T-cell (primary cell): Measurements from ENCODE around the gene C1GALT1C1L. TPM values are rescaled to one million over a fixed set of nuclear protein-coding genes. Genes with fewer than 3 reads are reported as not detected.

Experiments used
- ATAC-seq, 4 experiments: fragments of 200-7000 bp in 3 of 4; fragments of 150-1000 bp in 1 of 4; cut with Tn5 transposase; replicated peaks in 1 of 4; 1 replicate in 3 of 4; 2 replicates in 1 of 4; pipeline ENCODE4 v1.10.0; 2021; ENCODE audit warnings: moderate library complexity in 3 of 4, mild to moderate bottlenecking in 2 of 4, moderate number of reproducible peaks in 1 of 4
- CTCF ChIA-PET, 2 donors: fragments of 300-600 bp; sonication (Branson Sonifier 250); formaldehyde crosslinking; loops; one replicate each; lab custom pipeline; 2022; ENCODE audit warnings: antibody characterized with exemption in 2 of 2; lab: Charles Lee
- POLR2A ChIA-PET, 2 donors: fragments of 300-600 bp; sonication (Branson Sonifier 250); formaldehyde crosslinking; loops; one replicate each; lab custom pipeline; 2022; ENCODE audit warnings: antibody characterized with exemption in 2 of 2; lab: Charles Lee
- DNase-seq, 35 experiments: peaks; one replicate each; pipeline versions ENCODE4 v3.0.0 to v3.0.0-alpha.2; 2013 to 2023
- H3K27ac ChIP-seq: one replicate; pipeline ENCODE4 v1.5.1; 2013; ENCODE audit warnings: low read length
- H3K27me3 ChIP-seq, 2 experiments: replicated peaks in 1 of 2; 1 replicate in 1 of 2; 2 replicates in 1 of 2; pipeline versions ENCODE4 v1.6.1 to v1.7.0; 2013; ENCODE audit warnings: low read length in 1 of 2, mixed read lengths in 1 of 2; ENCODE audit not compliant: control insufficient read depth in 2 of 2, insufficient read depth in 2 of 2; ENCODE audit errors: extremely low read depth in 1 of 2
- H3K36me3 ChIP-seq, 2 donors: 1 replicate in 1 of 2; 2 replicates in 1 of 2; pipeline versions ENCODE4 v1.6.1 to v1.7.0; 2013; ENCODE audit warnings: low read length in 1 of 2; ENCODE audit not compliant: control insufficient read depth in 2 of 2, insufficient read depth in 1 of 2; ENCODE audit errors: extremely low read depth in 1 of 2
- H3K4me1 ChIP-seq, 2 experiments: 1 replicate in 1 of 2; 2 replicates in 1 of 2; pipeline versions ENCODE4 v1.6.1 to v1.7.0; 2013; ENCODE audit warnings: low read length in 2 of 2, mixed read lengths in 1 of 2; ENCODE audit not compliant: insufficient read depth in 2 of 2, control insufficient read depth in 1 of 2; ENCODE audit errors: extremely low read depth in 1 of 2
- H3K4me3 ChIP-seq, 2 donors: 1 replicate in 1 of 2; 2 replicates in 1 of 2; pipeline versions ENCODE4 v1.5.1 to v1.7.0; 2013; ENCODE audit warnings: mild to moderate bottlenecking in 2 of 2, low read length in 1 of 2, moderate library complexity in 1 of 2; ENCODE audit not compliant: control insufficient read depth in 1 of 2; ENCODE audit errors: extremely low read depth in 1 of 2
- H3K9me3 ChIP-seq: 2 replicates; pipeline ENCODE4 v1.7.0; 2013
- H3K27ac Mint-ChIP-seq, 2 donors: one replicate each; pipeline ENCODE4 v1.8.0; 2020 to 2021; ENCODE audit warnings: mild to moderate bottlenecking in 2 of 2, mixed read lengths in 2 of 2
- H3K27me3 Mint-ChIP-seq, 2 donors: one replicate each; pipeline ENCODE4 v1.8.0; 2021 to 2022; ENCODE audit warnings: mixed read lengths in 2 of 2
- H3K36me3 Mint-ChIP-seq: one replicate; pipeline ENCODE4 v1.8.0; 2021; ENCODE audit warnings: mixed read lengths
- H3K4me1 Mint-ChIP-seq, 3 donors: one replicate each; pipeline ENCODE4 v1.8.0; 2020 to 2022; ENCODE audit warnings: mixed read lengths in 3 of 3, mild to moderate bottlenecking in 1 of 3
- H3K4me3 Mint-ChIP-seq, 3 donors: one replicate each; pipeline ENCODE4 v1.8.0; 2020 to 2022; ENCODE audit warnings: mild to moderate bottlenecking in 3 of 3, mixed read lengths in 3 of 3, moderate library complexity in 3 of 3
- H3K9me3 Mint-ChIP-seq, 3 donors: one replicate each; pipeline ENCODE4 v1.8.0; 2020 to 2022; ENCODE audit warnings: mixed read lengths in 3 of 3
- WGBS: methylation state at CpG from one replicate; pipeline ENCODE4 v1.1.5; 2013; ENCODE audit warnings: missing lambda C conversion rate; ENCODE audit not compliant: insufficient coverage; 5-methylcytosine and 5-hydroxymethylcytosine counted together
- total RNA-seq, 35 experiments: library from RNA in 6 of 35; stranded (reverse) in 6 of 35; fragments of 120-200 nt in 1 of 35; gene quantifications; one replicate each; pipeline versions ENCODE4 v1.2.1 to v1.2.4 and lab custom pipeline; 2013 to 2026

C1GALT1C1L gene
- total RNA-seq, 5 donors from 2014 or later (not counting 1 experiment from before 2014, with no cell fraction given), result not detected

GRCh38 chr2:43715300-43716098, 39.3 kb upstream of the C1GALT1C1L start:
- H3K9me3 Mint-ChIP-seq, result no peaks in the 10 kb centered on the region
- 70% methylated on average over 4 of the region's 4 CpGs for WGBS
- DNase-seq, result no peak
- H3K27ac ChIP-seq, result no peak overlapping the region
- ChIA-PET CTCF (interaction anchor here in 1 of 2 donors (0.7 kb wide), 1 partner anchor 11 kb away, joined by 3 read pairs; no protein-coding TSS in a partner anchor), POLR2A (no interaction called here)
- H3K4me3 Mint-ChIP-seq, result no peak overlapping the region
- H3K4me3 ChIP-seq, result no peak overlapping the region
- no peaks in the 10 kb centered on the region for H3K36me3 ChIP-seq
- H3K4me1 ChIP-seq, result no peaks in the 10 kb centered on the region
- H3K27me3 ChIP-seq, result no peaks in the 10 kb centered on the region
- H3K4me1 Mint-ChIP-seq, result no peaks in the 10 kb centered on the region
- peaks cover 6% of the 10 kb centered on the region for H3K36me3 Mint-ChIP-seq
- no peaks in the 10 kb centered on the region for H3K9me3 ChIP-seq
- peaks cover 0 to 6% of the 10 kb centered on the region in 2 donors for H3K27me3 Mint-ChIP-seq
- ATAC-seq, result no peak
- no peak overlapping the region for H3K27ac Mint-ChIP-seq

DNA sequence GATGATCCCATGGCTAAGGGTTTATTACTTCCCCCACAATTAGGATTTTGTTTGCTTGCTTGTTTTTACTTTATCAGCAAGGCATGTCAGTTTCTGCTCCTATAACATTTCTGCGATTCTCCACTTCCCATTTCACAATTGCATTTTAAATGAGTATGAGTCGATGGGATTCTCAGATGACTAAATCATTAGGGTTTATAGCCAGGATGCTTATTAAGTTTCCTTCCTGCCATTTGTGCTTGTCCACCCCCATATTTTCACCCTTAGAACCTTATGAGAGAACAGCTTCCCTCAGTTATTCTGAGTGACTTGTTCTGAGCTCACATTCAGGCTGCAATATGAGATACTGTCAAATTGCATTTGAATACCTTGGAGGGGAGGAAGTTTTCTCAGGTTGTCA, 37.9 kb upstream of the C1GALT1C1L start:
- H3K36me3 Mint-ChIP-seq, result peaks cover 6% of the 10 kb centered on the region

GRCh38 chr2:43710866-43711265, 34.6 kb upstream of the C1GALT1C1L start:
- DNase-seq, result no peak
- Histone ChIP-seq H3K27me3 (no peaks in the 10 kb centered on the region), H3K36me3 (no peaks in the 10 kb centered on the region), H3K9me3 (no peaks in the 10 kb centered on the region), H3K4me1 (no peaks in the 10 kb centered on the region), H3K4me3 (no peak overlapping the region), H3K27ac (no peak overlapping the region)
- POLR2A ChIA-PET, result no interaction called here
- Mint-ChIP-seq H3K27me3 (peaks cover 0 to 11% of the 10 kb centered on the region in 2 donors), H3K4me1 (no peaks in the 10 kb centered on the region), H3K36me3 (peaks cover 6% of the 10 kb centered on the region), H3K9me3 (no peaks in the 10 kb centered on the region), H3K27ac (no peak overlapping the region), H3K4me3 (no peak overlapping the region)
- CTCF ChIA-PET, result no interaction called here
- no peak for ATAC-seq

More for the DNA sequence above, 37.9 kb upstream of the C1GALT1C1L start:
- Histone ChIP-seq H3K4me3 (no peak overlapping the region), H3K4me1 (no peaks in the 10 kb centered on the region), H3K9me3 (no peaks in the 10 kb centered on the region), H3K36me3 (no peaks in the 10 kb centered on the region), H3K27ac (no peak overlapping the region), H3K27me3 (no peaks in the 10 kb centered on the region)
- POLR2A ChIA-PET, result no interaction called here
- Mint-ChIP-seq H3K27me3 (peaks cover 0 to 9% of the 10 kb centered on the region in 2 donors), H3K4me1 (no peaks in the 10 kb centered on the region), H3K27ac (no peak overlapping the region), H3K9me3 (no peaks in the 10 kb centered on the region), H3K4me3 (no peak overlapping the region)
- no CpG with 5 or more reads among the region's 2 CpGs for WGBS
- CTCF ChIA-PET, result no interaction called here
- DNase-seq, result no peak
- ATAC-seq, result no peak

DNA sequence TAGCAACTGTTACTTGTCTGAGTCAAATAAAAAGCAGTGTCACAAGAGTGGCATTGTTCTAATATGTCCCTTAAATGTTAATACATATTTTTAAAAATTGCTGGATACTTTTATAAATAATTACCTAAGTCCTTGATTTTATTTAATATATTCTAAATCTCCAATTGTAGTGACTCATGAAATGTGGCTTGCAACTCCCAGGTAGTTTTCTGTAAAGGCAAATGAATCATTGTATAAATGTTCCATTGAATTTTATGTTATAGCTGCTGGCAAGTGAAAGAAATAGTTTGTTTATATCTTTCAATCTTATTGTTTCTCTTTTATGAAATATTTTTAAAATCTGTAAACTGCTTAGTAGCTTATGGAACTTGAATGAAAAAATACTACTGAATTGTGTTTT, 32.7 kb upstream of the C1GALT1C1L start:
- no peaks in the 10 kb centered on the region for H3K27me3 ChIP-seq
- Mint-ChIP-seq H3K27ac (no peak overlapping the region), H3K36me3 (peaks cover 6% of the 10 kb centered on the region), H3K9me3 (no peaks in the 10 kb centered on the region), H3K4me1 (no peaks in the 10 kb centered on the region), H3K4me3 (no peak overlapping the region), H3K27me3 (peaks cover 3 to 11% of the 10 kb centered on the region in 2 donors)
- ATAC-seq (no peak), DNase-seq (no peak)
- H3K27ac ChIP-seq, result no peak overlapping the region
- CTCF ChIA-PET, result no interaction called here
- no peak overlapping the region for H3K4me3 ChIP-seq
- H3K36me3 ChIP-seq, result no peaks in the 10 kb centered on the region
- no peaks in the 10 kb centered on the region for H3K4me1 ChIP-seq
- H3K9me3 ChIP-seq, result no peaks in the 10 kb centered on the region
- POLR2A ChIA-PET, result no interaction called here

DNA sequence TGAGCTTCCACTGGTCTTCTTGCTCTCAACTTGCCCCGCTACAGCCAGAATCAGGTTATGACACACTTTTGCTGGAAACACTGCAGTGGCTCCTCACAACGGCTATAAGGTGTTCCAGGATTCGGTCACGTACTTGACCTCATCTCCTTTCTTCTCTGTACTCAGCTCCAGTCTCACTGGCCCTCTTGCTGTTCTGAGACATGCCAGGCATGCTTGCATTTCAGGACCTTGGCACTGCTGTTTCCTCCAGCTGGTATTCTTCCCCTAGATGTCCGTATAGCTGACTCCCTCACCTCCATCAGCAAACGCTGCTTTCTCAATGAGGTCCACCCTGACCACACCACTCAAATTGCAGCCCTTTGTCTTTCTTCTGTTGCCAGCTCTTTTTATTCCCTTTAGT, 31.9 kb upstream of the C1GALT1C1L start:
- no peak overlapping the region for H3K4me3 ChIP-seq
- no peaks in the 10 kb centered on the region for H3K9me3 ChIP-seq
- no peaks in the 10 kb centered on the region for H3K36me3 ChIP-seq
- no peak for ATAC-seq
- no peaks in the 10 kb centered on the region for H3K4me1 ChIP-seq
- Mint-ChIP-seq H3K27ac (no peak overlapping the region), H3K9me3 (no peaks in the 10 kb centered on the region), H3K4me3 (no peak overlapping the region), H3K4me1 (no peaks in the 10 kb centered on the region), H3K27me3 (peaks cover 4 to 10% of the 10 kb centered on the region in 2 donors), H3K36me3 (peaks cover 6% of the 10 kb centered on the region)
- ChIA-PET POLR2A (no interaction called here), CTCF (no interaction called here)
- H3K27me3 ChIP-seq, result no peaks in the 10 kb centered on the region
- WGBS, result 93% methylated on average over 6 of the region's 6 CpGs
- H3K27ac ChIP-seq, result no peak overlapping the region
- DNase-seq, result no peak

- H3K4me3 ChIP-seq, result no peak overlapping the region
- no peaks in the 10 kb centered on the region for H3K36me3 ChIP-seq
- Mint-ChIP-seq H3K4me3 (no peak overlapping the region), H3K4me1 (no peaks in the 10 kb centered on the region), H3K36me3 (peaks cover 4% of the 10 kb centered on the region), H3K27ac (no peak overlapping the region), H3K27me3 (peaks cover 4 to 8% of the 10 kb centered on the region in 2 donors), H3K9me3 (no peaks in the 10 kb centered on the region)
- ChIA-PET POLR2A (no interaction called here), CTCF (no interaction called here)
- WGBS, result 54% methylated on average over 2 of the region's 7 CpGs
- DNase-seq, result no peak
- no peak overlapping the region for H3K27ac ChIP-seq
- no peak for ATAC-seq
- H3K9me3 ChIP-seq, result no peaks in the 10 kb centered on the region
- H3K27me3 ChIP-seq, result no peaks in the 10 kb centered on the region
- no peaks in the 10 kb centered on the region for H3K4me1 ChIP-seq
Measured at GRCh38 chr2:43707255-43708015, 31.2 kb upstream of the C1GALT1C1L start.
